ENCODE measurements around the gene ANKRD55.

DNA sequence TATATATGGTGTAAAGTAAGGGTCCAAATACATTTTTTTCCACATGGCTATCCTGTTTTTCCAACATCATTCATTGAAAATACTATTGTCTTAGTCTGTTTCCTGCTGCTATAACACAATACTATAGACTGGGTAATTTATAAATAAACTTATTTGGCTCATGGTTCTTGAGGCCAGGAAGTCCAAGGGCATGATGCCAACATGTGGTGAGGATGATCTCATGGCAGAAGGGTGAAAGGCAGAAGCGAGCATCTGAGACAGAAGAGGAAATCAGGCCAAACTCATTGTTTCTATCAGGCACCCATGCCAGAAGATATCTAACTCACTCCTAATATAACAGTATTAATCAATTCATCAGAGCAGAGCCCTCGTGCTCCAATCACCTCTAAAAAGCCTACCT lies 42.6 kb downstream of the ANKRD55 start:
- TF ChIP-seq, protein P1, sequence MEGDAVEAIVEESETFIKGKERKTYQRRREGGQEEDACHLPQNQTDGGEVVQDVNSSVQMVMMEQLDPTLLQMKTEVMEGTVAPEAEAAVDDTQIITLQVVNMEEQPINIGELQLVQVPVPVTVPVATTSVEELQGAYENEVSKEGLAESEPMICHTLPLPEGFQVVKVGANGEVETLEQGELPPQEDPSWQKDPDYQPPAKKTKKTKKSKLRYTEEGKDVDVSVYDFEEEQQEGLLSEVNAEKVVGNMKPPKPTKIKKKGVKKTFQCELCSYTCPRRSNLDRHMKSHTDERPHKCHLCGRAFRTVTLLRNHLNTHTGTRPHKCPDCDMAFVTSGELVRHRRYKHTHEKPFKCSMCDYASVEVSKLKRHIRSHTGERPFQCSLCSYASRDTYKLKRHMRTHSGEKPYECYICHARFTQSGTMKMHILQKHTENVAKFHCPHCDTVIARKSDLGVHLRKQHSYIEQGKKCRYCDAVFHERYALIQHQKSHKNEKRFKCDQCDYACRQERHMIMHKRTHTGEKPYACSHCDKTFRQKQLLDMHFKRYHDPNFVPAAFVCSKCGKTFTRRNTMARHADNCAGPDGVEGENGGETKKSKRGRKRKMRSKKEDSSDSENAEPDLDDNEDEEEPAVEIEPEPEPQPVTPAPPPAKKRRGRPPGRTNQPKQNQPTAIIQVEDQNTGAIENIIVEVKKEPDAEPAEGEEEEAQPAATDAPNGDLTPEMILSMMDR (IDR thresholded peaks at IDR 0.05) = no peak
- TF ChIP-seq POLR2A (IDR thresholded peaks at IDR 0.05) (no peak), POLR2AphosphoS5 (IDR thresholded peaks at IDR 0.05; ENCODE audit: insufficient read depth in 1 of 2, low read depth in 1 of 2) (no peak)
